RWPE2 (cell line): Measurements from ENCODE around the gene RRP12.
A peak's percentile ranks its signal among the peaks of the same experiment; 100 is the strongest.

Experiments
- ATAC-seq: fragments of 200-7000 bp; cut with Tn5 transposase; 3 replicates; pipeline ENCODE4 v1.9.1; 2021; ENCODE audit warnings: low read depth
- DNase-seq: peaks from one replicate; pipeline ENCODE4 v3.0.0-alpha.2; 2020; ENCODE audit warnings: low spot score
- H3K27ac ChIP-seq: fragments of 450-650 bp; 2 replicates; pipeline ENCODE4 v1.5.1; 2017; ENCODE audit warnings: mild to moderate bottlenecking; ENCODE audit not compliant: poor library complexity, severe bottlenecking
- H3K27me3 ChIP-seq: fragments of 250-450 bp; sonication (Bioruptor Pico); 2 replicates; pipeline ENCODE4 v1.5.1; 2021; ENCODE audit warnings: mild to moderate bottlenecking, moderate library complexity; ENCODE audit not compliant: insufficient read depth, poor library complexity, severe bottlenecking
- H3K36me3 ChIP-seq: fragments of 250-450 bp; sonication (Bioruptor Pico); 2 replicates; pipeline ENCODE4 v1.5.1; 2020; ENCODE audit warnings: low read depth, mild to moderate bottlenecking, moderate library complexity
- H3K4me1 ChIP-seq: fragments of 250-450 bp; sonication (Bioruptor Pico); 2 replicates; pipeline ENCODE4 v1.5.1; 2021; ENCODE audit warnings: mild to moderate bottlenecking, moderate library complexity; ENCODE audit not compliant: insufficient read depth, poor library complexity, severe bottlenecking
- H3K4me3 ChIP-seq: fragments of 250-450 bp; sonication (Bioruptor Pico); 2 replicates; pipeline ENCODE4 v1.5.1; 2021; ENCODE audit warnings: mild to moderate bottlenecking, moderate library complexity; ENCODE audit not compliant: severe bottlenecking
- H3K9me3 ChIP-seq: fragments of 250-450 bp; sonication (Bioruptor Pico); 2 replicates; pipeline ENCODE4 v1.5.1; 2021; ENCODE audit warnings: mild to moderate bottlenecking, moderate library complexity; ENCODE audit not compliant: severe bottlenecking
- TF ChIP-seq, protein P1 (sequence below): fragments of 450-650 bp; IDR thresholded peaks from one replicate; pipeline ENCODE4 v1.5.1; 2017; ENCODE audit warnings: mild to moderate bottlenecking, moderate library complexity; ENCODE audit not compliant: poor library complexity, severe bottlenecking

RRP12 gene

DNA sequence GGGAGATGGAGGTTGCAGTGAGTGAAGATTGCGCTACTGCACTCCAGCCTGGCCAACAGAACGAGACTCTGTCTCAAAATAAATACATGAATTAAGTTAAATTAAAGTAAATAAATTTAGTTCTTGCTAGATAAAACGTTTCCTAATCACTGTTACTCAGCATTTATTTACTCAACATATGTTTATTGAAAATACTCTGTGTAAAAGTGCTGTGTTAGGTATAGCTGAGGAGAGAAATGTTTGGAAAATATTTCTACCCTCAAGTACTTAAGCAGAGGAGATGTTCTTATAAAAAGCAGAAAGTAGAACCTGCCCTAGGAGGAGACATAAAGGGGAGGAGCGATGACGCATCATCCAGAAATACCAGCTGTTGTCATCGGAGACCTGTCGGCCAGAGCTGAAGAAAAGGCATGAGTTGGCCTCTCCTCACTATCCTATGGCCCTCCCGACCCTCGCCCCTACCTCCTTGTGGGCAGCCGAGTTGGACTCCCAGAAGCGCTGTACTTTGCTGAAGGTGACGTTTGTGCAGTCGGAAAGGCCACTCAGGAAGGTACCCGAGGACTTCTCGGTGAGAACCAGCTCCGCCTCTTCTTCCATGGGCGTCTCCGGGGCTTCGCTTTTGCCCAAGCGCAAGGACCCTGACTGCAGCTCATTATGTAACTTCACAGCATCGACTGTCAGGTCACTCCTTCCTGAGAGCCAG lies 1.1 kb downstream of the RRP12 start:
- H3K9me3 ChIP-seq, result no peaks in the 10 kb centered on the region
- ATAC-seq (peak; percentile 80), DNase-seq (no peak)
- no peaks in the 10 kb centered on the region for H3K27me3 ChIP-seq
- TF ChIP-seq, protein P1, sequence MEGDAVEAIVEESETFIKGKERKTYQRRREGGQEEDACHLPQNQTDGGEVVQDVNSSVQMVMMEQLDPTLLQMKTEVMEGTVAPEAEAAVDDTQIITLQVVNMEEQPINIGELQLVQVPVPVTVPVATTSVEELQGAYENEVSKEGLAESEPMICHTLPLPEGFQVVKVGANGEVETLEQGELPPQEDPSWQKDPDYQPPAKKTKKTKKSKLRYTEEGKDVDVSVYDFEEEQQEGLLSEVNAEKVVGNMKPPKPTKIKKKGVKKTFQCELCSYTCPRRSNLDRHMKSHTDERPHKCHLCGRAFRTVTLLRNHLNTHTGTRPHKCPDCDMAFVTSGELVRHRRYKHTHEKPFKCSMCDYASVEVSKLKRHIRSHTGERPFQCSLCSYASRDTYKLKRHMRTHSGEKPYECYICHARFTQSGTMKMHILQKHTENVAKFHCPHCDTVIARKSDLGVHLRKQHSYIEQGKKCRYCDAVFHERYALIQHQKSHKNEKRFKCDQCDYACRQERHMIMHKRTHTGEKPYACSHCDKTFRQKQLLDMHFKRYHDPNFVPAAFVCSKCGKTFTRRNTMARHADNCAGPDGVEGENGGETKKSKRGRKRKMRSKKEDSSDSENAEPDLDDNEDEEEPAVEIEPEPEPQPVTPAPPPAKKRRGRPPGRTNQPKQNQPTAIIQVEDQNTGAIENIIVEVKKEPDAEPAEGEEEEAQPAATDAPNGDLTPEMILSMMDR, result no peak
- peaks cover 40% of the 10 kb centered on the region for H3K36me3 ChIP-seq
- peak overlapping the region; percentile 53 for H3K27ac ChIP-seq
- H3K4me3 ChIP-seq, result peak overlapping the region; percentile 57
- peaks cover 8% of the 10 kb centered on the region for H3K4me1 ChIP-seq

- H3K36me3 ChIP-seq, result peaks cover 71% of the 10 kb centered on the region
- no peaks in the 10 kb centered on the region for H3K9me3 ChIP-seq
- TF ChIP-seq, protein P1, result no peak
Observed at GRCh38 chr10:97396056-97396455, 5.1 kb downstream of the RRP12 start.

DNA sequence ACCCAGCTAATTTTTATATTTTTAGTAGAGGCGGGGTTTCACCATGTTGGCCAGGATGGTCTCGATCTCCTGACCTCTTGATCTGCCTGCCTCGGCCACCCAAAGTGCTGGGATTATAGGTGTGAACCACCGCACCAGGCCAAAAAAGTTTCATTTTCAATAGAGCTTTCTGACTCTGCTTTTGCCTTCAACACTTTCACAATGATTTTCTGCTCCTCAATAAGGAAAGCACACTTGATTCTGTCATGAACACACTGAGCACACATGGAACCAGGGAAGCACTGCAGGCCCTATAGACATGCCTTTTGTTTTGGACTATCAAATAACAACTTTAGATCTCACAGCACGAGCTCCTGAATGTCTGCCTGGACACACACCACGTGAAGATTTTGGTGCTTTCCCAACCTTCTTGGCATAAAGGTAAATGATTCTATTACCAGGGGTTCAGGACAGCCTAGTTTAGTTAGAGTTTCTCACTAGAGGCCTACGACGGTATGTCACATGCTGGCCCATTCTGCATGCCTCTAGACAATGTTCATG lies 8.0 kb downstream of the RRP12 start:
- TF ChIP-seq, protein P1, result no peak
- no peak for ATAC-seq
- Histone ChIP-seq H3K27ac (no peak overlapping the region), H3K27me3 (no peaks in the 10 kb centered on the region), H3K9me3 (no peaks in the 10 kb centered on the region), H3K36me3 (peaks cover 71% of the 10 kb centered on the region), H3K4me1 (no peaks in the 10 kb centered on the region), H3K4me3 (no peak overlapping the region)
- DNase-seq, result no peak

More at GRCh38 chr10:97396056-97396455, 5.1 kb downstream of the RRP12 start:
- DNase-seq (no peak), ATAC-seq (no peak)
- Histone ChIP-seq H3K27me3 (no peaks in the 10 kb centered on the region), H3K4me3 (no peak overlapping the region), H3K4me1 (peaks cover 4% of the 10 kb centered on the region), H3K27ac (no peak overlapping the region)

- DNase-seq, result no peak
- ATAC-seq, result no peak
- Histone ChIP-seq H3K36me3 (peaks cover 67% of the 10 kb centered on the region), H3K27ac (no peak overlapping the region), H3K27me3 (no peaks in the 10 kb centered on the region), H3K9me3 (no peaks in the 10 kb centered on the region), H3K4me1 (no peaks in the 10 kb centered on the region), H3K4me3 (no peak overlapping the region)
- TF ChIP-seq, protein P1, result no peak
Observed at GRCh38 chr10:97390091-97390490, 11.0 kb downstream of the RRP12 start.

DNA sequence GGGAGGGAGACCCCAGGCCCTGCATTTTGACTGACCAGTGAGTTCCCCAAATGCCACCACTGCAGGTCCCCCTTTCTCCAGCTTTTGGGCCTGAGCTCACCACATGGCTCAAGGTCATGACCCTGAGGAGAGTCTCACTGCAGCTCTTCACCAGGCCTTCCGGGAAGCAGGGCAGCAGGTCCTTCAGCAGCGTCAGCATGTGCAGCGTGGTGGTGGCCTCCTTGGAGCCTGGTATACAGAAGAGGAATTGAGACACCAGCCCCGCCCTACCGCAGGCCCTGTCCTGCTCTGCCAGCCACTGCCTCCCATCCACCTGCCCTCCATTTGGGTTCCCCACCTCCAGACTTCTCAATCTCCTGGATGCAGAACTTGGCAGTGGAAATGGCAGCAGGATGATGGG lies 13.0 kb downstream of the RRP12 start:
- Histone ChIP-seq H3K27me3 (no peaks in the 10 kb centered on the region), H3K9me3 (no peaks in the 10 kb centered on the region), H3K4me1 (no peaks in the 10 kb centered on the region), H3K4me3 (no peak overlapping the region), H3K36me3 (peaks cover 52% of the 10 kb centered on the region), H3K27ac (no peak overlapping the region)
- DNase-seq, result no peak
- TF ChIP-seq, protein P1, result no peak
- ATAC-seq, result no peak
